GM12801 (cell line): Measurements from ENCODE around the gene ZNF165.
"Not testable (repeated sequence)": the region's sequence is repeated elsewhere in the genome, so short reads cannot be mapped to it uniquely, and the experiment has no call there.

Source experiments
- TF ChIP-seq, protein P1 (sequence below): IDR thresholded peaks from one replicate; pipeline ENCODE4 v1.5.1; 2011; ENCODE audit warnings: control low read depth; ENCODE audit not compliant: insufficient read length; ENCODE audit errors: extremely low read depth

ZNF165 gene

DNA sequence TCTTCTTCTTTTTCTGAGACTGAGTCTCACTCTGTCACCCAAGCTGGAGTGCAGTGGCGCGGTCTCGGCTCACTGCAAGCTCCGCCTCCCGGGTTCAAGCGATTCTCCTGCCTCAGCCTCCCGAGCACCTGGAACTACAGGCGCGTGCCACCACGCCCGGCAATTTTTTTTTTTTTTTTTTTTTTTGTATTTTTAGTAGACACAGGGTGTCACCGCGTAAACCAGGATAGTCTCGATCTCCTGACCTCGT lies at the start of gene ZNF165:
Gene ZNF165, plus strand, starts transcription at position 188 of the 250 bp plus-strand sequence. CDS start 4,913 bp downstream, outside the sequence.
- TF ChIP-seq, protein P1, sequence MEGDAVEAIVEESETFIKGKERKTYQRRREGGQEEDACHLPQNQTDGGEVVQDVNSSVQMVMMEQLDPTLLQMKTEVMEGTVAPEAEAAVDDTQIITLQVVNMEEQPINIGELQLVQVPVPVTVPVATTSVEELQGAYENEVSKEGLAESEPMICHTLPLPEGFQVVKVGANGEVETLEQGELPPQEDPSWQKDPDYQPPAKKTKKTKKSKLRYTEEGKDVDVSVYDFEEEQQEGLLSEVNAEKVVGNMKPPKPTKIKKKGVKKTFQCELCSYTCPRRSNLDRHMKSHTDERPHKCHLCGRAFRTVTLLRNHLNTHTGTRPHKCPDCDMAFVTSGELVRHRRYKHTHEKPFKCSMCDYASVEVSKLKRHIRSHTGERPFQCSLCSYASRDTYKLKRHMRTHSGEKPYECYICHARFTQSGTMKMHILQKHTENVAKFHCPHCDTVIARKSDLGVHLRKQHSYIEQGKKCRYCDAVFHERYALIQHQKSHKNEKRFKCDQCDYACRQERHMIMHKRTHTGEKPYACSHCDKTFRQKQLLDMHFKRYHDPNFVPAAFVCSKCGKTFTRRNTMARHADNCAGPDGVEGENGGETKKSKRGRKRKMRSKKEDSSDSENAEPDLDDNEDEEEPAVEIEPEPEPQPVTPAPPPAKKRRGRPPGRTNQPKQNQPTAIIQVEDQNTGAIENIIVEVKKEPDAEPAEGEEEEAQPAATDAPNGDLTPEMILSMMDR, result not testable (repeated sequence)

DNA sequence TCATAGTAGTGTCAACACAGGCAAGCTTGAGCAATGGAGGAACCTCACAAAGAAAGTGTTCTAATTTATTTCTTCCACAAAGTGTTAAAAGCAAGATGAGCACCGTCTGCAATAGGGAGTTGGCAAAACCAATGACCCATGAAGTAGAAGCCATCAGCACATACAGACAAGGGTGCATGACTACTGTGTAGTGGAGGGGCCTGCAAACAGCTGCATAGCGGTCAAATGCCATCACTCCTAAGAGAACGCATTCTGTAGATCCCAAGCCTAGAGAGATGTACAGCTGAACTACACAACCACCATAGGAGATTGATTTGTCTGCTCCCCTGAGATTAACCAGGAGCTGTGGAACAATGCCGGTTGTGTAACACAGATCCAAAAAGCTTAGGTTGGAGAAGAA lies 26.8 kb upstream of the ZNF165 start:
- TF ChIP-seq, protein P1, result no peak

DNA sequence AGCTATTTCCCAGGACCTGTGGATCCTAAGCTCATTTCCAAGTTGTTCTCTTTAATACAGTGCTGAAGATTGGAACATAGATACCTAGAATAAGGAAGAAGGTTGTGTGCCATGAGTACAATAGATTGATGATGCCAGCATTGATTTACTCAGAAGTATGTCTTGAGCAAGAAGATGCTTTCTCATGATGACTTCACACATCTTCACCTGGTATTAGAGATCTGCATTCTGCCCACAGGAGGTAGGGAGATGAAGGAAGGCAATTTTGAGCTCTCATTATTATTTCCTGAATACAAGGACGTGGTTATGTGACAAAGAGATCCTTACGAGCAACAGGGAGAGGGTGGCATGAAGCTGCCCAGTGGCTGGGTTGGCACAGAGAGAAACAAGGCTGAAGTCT lies 20.0 kb upstream of the ZNF165 start:
- TF ChIP-seq, protein P1, result no peak

DNA sequence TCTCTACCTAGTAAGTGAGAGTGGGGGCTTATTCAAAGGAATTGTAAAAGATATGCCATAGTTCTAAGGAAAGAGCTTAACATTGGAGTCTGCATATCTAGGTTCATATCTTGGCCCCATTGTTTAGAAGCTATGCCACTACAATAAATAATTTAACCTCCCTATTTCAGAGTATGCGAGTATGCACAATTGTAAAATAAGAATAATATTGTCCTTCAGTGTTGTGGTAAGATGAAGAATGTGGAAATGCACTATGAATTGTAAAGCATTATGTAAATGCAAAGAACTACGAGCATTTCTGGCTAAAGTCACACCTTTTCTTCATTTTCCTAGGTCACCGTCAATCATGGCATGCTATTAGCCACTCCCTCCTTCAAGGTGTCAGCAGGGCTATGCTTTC lies 16.1 kb upstream of the ZNF165 start:
- TF ChIP-seq, protein P1, result no peak

DNA sequence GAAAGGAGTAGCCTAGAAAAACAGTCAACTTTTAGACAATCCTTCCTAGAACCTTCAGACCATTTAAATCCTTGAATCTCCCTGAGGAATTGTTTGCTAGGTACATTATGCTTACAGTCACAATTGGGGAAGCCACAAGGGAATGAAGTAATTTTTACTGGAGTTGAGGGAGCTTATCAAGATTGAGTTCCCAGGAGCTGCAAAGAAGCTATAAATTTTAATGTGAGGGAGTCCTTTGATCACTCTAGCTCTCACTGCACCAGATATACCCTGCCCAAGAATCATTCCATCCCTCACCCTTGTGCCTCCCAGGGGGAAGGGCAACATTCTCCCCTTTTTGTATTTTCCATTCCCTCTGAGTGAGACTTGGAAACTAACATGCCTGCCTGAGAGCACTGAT lies 12.3 kb upstream of the ZNF165 start:
- TF ChIP-seq, protein P1, result no peak

DNA sequence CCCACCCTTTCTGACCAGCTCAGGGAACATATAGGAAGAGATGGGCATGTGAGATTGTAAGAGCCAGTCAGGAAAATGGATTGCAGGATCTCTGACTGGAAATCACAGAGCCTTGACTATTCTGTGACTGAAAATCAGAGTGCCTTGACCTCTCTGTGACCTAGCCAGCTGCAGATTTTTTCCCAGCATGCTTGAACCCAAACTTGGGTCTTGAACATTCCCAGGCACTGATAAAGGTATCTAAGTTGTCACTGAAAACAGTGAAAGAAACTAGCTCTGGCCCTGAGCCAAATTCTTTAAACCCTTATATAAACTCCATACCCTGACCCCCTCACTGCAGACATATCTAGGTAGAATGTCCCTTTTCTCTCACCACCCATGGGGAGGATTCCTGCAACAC lies 2.3 kb upstream of the ZNF165 start:
- TF ChIP-seq, protein P1, result no peak

DNA sequence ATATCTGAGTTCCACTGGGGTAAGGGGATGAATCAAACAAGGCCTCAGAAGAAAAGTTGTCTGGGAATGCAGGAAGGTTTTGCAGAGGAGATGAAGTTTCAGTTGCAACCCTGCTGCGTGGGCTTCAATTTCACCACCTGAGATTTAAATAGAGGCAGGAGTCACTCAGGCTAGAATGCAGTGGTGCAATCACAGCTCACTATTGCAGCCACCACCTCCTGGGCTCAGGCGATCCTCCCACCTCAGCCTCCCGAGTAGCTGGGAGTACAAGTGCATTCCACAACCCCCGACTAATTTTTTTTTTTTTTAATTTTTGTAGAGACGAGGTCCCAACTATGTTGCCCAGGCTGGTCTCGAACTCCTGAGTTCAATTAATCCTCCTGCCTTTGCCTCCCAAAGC lies 1.5 kb upstream of the ZNF165 start:
- TF ChIP-seq, protein P1, result no peak
